GM21423 (cell line): Measurements from ENCODE around the gene GFY.
"Not testable (repeated sequence)": the region's sequence is repeated elsewhere in the genome, so short reads cannot be mapped to it uniquely, and the experiment has no call there.

Source experiments
- ATAC-seq: cut with Tn5 transposase; IDR thresholded peaks from one replicate; pipeline ENCODE4 v1.9.1; 2021; ENCODE audit warnings: mild to moderate bottlenecking, moderate library complexity; ENCODE audit not compliant: unreplicated experiment

The GFY gene

DNA sequence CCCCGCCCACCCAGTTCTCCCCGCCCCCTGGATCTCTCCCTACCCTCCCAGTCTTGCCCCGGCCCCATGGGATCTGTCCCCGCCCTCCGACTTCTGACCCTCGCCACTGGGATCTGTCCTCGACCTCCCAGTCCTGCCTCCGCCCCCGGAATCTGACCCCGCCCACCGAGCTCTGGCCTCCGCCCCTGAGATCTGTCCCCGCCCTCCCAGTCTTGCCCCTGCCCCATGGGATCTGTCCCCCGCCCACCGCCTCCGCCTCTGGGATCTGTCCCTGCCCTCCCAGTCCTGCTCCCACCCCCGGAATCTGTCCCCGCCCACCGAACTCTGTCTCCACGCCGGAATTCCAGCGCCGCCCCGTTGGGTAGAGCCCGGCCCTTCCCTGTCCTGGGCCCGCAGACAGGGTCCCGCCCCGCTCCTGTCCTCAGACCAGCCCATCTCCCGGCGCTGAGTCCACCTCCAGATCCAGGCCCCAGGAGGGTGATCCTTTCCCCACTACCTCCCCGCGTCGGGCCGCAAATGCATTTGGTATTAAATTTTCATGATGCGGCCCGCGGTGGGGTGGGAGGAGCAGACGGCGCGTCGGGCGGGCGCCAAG is 17.7 kb downstream of the GFY start:
- no peak for ATAC-seq

DNA sequence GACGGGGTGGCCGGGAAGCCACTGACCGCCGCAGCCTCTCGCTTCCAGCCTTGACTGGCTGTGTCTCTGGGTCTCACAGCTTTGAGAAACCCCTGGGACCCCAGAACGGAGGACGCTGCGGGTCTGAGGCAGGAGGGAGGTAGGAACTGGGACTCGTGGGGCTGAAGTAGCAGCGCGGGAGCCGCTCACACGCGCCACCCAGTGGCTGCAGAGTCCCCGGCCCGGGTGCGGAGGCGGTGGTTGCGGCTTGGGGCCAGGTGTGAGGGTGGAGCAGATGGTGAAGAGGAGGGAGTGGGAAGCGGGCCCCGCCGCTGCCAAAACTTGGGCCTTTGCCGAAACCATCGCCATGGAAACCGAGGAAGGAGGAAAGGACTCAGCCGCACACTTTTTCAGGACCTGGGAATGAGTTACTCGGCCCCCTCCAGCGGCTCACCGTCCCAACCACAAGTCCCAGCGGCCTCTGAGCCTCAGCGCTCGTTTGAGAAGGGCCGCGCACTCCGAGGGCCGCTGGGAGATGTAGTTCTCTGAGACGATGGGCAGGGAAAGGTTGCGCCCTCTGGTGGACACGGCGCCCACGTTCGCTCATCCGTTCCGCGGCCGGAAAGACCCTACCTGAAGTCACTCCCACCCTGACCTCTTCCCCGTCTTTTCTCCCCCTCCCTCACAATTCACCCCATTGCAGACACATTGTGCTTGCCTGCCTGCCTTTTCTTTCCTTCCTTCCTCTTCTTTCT is 18.3 kb downstream of the GFY start:
- peak; percentile 86 for ATAC-seq

DNA sequence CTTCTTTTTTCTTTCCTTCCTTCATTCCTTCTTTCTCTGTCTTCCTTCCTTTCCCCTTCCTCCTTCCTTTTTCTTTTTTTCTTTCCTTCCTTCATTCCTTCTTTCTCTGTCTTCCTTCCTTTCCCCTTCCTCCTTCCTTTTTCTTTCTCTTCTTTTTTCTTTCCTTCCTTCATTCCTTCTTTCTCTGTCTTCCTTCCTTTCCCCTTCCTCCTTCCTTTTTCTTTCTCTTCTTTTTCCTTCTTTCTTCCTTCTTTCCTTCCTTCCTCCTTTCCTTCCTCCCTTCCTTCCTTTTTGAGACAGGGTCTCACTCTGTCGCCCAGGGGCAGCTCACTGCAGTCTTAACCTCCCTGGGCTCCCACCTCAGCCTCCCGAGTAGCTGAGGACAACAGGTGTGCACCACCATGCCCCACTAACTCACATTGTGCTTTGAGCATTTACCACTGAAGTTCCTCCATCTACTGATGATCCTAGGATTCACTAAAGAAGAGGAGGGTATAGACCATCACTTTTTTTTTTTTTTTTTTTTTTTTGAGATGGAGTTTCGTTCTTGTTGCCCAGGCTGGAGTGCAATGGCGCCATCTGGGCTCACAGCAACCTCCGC is 19.0 kb downstream of the GFY start:
- not testable (repeated sequence) for ATAC-seq

DNA sequence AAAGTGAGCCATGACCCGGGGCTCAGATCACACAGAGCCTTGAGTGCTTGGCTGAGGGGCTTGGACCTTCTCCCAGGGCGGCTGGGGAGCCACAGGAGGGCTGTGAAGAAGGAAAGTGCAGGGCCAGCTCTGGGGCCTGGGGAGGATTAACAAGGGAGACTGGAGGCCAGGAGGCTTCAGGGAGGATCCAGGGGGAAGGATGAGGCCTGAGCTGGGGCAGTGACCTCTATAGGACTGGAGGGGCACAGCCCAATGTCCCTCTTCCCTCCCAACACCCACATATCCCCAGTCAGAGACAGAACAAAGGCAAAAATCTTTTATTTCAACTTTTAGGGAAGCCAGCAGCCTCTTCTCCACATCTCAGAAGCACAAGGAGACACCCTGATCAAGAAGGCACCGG is 20.8 kb downstream of the GFY start:
- ATAC-seq = no peak

DNA sequence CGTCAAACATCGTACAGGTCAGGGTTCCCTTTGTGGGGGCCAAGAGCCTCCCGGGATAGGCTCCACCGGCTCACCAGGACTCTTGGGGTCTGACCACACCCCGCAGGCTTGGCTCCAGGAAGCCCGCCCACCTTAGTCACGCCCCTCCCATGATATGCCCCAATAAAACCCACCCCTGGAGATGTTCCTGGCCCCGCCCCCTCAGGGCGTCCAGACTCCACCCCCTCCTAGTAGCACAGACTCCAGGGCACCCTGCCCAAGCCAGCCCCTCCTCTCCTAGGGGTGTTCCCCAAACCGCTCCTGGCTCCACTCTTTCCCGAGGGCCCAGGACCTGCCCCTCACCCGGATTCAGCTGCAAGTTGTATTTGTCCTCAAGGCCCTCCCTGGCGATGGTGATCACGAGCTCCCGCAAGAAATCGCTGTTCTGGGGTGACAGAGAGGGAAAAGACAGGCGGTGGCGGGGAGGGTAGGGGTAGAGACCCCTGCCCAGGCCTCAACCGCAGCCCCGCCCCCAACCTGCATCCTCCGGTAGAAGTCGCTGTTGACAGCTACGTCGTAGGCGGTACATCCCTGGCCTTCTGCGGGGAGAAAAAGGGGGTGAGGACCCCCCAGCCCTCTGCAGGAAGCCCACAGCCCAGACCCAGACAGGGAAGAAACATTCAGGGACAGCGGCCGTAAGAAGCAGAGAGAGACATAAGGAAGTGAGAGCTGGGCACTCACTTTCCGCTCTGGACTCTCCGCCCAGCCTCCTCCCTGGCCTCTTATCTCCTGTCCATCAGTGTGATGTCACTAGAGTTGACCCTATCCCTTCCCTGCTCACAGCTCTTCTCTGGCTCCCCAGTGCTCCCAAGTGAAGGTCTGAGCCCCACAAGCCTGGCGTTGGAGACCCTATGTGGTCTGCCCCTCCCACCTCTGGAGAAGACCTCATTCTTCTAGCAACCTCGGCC is 22.6 kb downstream of the GFY start:
- no peak for ATAC-seq

DNA sequence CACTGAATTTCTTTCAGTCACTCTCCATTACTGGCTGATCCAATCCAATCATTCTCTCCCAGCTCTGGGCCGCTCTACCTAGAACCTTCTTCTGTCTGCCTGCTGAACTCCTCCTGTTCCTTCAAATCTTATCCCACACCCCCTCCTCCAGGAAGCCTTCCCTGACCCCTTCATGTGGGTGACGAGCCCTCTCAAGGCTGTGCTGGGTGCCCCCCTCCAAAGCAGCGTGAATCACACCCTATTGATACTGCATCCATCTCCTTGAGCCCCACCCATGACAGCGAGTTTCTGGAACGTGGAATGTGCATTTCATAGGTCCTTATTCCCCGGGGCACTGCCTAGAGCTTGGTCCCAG is 23.2 kb downstream of the GFY start:
- ATAC-seq = no peak

DNA sequence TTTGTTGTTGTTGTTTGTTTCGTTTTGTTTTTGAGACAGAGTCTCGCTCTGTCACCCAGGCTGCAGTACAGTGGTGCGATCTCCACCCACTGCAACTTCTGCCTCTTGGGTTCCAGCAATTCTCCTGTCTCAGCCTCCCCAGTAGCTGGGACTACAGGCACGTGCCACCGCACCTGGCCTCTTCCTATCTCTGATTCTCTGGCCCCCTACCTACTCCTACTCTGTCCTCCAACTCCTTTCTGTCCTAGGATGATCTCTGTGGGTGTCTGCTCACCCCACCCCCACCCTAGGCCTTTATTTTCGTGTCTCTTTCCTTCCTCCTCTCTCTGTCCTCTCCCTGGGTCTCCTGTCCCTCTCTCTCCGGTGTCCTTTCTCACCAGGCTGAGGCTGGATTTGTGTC is 25.2 kb downstream of the GFY start:
- no peak for ATAC-seq

DNA sequence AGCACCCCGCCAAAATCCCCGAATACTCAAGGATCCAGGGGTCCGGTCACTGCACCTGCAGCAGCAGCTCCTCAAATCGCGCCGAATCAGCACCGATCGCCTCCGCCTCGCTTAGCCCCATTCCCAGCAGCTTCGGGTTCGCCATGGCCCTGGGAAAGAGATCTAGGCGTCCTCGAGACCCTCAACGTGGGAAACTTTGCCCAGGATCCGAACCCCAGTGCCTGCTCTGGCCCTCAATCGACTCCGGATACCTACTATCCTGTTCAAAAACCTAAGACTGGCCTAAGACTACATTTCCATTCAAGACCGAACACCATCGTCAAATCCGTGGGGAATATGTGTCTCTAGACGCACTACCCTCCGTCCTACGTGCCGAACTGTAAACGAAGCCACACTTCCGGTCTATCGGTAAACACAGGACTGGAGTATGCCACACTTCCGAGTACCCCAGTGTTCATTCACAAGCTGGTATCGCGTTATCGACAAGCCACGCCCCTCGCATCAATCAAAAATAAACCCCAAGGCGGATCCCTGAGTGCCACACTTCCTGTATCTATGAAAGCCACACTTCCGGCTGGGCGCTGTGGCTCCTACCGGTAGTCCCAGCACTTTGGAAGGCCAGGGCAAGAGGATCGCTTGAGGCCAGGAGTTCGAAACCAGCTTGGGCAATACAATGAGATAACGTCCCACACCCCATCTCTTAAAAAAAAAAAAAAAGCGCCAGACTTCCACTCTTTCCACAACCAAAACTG is 26.4 kb downstream of the GFY start, which contains the start of gene PIH1D1:
PIH1D1 (minus strand) TSS at position 385 of the 752 bp plus-strand sequence; CDS start at position 145, 240 bp downstream.
- ATAC-seq = peak; percentile 54

DNA sequence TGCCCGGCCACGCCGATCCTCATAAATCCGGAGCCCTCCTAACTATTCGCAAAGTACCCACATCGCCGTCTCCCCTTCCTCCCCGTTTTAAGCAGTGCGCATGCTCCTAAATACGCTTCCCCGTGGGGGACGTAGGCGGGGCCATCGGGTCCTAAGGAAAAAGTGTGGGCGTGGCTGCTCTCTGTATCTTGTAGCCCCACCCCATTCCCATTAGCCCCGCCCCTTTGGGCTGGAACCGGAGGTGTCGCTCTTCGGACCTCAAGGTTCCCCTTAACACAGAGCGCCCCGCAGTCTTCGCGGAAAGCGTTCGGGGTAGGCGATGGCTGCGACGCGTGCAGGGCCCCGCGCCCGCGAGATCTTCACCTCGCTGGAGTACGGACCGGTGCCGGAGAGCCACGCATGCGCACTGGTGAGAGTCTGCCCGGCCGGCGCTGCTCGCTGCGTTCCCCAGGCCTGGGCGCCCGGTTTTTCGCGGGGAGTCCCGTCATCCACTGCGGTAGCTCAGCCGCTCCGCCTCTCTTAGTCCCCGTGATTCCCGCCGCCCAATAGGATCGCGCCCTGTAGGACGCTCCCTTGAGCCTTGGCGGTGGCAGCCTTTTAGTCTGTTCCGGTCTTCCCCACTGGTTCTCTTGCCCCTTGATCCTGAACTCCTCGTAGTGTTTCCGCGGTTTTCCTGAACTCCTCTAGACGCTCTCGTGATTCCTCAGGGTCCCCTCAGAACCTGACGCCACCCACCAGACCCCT is 28.0 kb downstream of the GFY start, which contains the start of gene ALDH16A1:
ALDH16A1 (plus strand) TSS at position 213 of the 744 bp plus-strand sequence; CDS start at position 320, 107 bp downstream.
- ATAC-seq = peak; percentile 83

DNA sequence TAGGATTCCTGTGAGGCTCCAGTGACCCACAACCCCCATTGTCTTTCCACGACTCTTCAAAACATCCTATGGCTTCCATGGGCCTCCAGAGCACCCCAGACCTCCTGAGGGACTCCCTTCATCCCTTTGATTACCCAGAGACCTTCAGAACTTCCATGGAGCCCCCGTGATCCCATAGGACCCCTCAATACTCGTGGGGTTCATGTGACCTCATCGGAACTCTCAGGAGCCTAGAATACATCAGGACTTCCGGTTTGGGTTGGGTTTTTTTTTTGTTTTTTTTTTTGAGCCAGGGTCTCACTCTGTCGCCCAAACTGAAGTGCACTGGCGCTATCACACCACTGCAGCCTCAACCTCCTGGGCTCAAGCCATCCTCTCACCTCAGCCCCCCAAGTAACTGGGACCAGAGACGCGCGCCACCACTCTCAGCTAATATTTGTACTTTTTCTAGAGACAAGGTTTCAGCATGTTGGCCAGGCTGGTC is 28.6 kb downstream of the GFY start:
- no peak for ATAC-seq

DNA sequence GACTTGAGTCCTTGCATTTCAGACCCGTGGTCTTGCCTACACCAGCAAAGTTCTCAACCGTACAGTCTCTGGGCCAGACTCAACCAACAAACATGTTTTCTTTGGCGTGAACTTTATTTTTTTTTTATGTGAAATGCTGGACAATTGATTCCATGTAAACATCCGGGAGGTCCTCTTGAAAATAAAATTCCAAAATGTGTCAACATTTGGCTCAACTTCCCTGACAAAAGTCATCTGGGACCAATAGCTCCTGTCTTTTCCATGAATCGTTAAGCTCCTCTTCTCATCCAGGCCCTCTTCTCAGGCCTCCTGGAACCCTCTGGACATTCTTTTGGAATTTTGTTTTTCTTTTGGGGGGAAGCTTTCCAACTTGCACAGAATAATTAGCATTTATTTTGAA is 30.6 kb downstream of the GFY start:
- no peak for ATAC-seq

DNA sequence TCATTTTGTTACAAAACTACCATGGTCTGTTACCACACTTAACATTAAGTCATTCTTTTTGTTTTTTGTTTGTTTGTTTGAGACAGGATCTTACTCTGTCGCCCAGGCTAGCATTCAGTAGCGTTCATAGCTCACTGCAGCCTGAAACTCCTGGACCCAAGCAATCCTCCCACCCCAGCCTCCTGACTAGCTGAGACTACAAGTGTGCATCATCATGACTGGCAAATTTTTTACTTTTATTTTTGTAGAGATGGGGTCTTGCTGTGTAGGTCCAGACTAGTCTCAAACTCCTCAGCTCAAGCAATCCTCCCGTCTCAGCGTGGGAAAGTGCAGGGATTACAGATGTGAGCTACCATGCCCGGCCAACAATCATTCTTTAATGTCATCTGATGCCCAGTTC is 31.1 kb downstream of the GFY start:
- no peak for ATAC-seq

DNA sequence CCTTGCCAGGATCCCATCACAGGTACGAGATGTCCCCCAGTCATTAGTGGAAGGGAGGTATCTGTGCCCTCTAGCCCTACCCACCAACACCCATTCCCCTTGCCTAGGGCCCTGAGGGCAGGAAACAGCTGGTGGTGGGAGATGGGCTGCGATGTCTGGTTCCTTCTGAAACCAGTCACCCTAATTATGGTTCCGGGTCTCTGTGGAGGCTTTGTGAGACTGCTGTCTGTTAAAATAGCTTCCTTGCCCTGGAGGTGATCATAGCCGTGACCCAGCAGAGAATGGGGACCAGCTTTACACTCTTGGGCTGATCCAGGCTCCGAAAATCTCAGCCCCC is 33.3 kb downstream of the GFY start:
- no peak for ATAC-seq

DNA sequence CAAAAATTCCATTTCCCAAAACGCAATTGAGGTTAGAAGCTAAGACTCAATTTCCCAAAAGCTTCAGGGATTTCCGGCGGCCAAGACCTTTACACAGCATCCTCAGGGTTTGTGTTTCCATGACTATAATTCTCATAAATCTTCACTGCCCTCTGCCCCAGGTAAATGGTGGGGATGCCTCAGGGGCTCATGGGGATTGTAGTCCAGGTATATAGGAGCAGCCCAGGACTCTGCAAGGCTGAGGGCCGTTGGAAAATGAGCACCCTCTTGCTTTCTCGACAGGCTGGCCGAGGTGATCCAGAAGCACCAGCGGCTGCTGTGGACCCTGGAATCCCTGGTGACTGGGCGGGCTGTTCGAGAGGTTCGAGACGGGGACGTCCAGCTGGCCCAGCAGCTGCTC is 34.2 kb downstream of the GFY start:
- ATAC-seq = no peak

DNA sequence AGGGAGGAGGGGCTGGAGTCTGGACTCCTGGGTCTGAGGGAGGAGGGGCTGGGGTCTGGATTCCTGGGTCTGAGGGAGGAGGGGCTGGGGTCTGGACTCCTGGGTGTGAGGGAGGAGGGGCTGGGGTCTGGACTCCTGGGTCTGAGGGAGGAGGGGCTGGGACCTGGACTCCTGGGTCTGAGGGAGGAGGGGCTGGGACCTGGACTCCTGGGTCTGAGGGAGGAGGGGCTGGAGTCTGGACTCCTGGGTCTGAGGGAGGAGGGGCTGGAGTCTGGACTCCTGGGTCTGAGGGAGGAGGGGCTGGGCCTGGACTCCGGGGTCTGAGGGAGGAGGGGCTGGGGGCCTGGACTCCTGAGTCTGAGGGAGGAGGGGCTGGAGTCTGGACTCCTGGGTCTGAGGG is 35.9 kb downstream of the GFY start:
- not testable (repeated sequence) for ATAC-seq

DNA sequence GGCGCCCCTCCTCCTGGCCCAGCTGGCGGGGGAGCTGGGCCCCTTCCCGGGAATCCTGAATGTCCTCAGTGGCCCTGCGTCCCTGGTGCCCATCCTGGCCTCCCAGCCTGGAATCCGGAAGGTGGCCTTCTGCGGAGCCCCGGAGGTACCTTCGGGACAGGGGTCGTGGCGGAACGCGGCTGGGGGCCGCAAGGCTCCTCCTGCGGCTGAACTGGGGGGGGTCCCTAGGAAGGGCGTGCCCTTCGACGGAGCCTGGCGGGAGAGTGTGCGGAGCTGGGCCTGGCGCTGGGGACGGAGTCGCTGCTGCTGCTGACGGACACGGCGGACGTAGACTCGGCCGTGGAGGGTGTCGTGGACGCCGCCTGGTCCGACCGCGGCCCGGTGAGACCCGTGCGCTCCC is 36.5 kb downstream of the GFY start:
- no peak for ATAC-seq

DNA sequence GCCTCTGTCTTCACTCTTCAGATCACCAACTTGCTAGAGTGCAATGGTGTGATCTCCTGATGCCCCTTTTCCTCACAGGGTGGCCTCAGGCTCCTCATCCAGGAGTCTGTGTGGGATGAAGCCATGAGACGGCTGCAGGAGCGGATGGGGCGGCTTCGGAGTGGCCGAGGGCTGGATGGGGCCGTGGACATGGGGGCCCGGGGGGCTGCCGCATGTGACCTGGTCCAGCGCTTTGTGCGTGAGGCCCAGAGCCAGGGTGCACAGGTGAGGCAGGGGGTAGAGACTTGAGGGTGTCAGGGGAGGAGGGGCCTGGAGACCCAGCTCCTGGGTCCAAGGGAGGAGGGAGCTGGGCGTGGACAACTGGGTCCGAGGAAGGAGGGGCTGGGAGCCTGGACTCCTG is 37.3 kb downstream of the GFY start:
- no peak for ATAC-seq

DNA sequence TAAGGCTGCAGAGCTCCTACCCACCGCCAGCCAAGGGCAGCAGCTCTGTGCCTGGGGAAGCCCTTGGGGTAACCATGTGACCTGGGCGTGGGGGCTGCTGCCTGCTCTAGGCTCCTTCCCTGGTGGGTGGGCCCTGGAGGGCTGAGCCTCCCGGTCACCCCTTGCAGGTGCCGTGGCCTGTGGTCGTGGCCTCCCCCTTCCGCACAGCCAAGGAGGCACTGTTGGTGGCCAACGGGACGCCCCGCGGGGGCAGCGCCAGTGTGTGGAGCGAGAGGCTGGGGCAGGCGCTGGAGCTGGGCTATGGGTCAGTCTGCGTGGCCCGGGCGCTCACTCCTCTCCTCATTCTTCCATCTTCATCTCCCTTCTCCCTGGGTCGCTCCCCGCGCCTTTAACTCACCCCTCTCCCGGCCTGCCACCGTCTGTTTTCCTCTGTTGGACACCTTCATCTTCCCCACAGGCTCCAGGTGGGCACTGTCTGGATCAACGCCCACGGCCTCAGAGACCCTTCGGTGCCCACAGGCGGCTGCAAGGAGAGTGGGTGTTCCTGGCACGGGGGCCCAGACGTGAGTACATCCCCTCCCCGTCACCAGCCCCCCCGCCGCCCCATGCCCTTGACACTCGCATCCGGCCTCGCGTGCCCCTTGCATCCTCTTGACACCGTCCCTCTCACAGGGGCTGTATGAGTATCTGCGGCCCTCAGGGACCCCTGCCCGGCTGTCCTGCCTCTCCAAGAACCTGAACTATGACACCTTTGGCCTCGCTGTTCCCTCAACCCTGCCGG is 39.0 kb downstream of the GFY start:
- no peak for ATAC-seq

DNA sequence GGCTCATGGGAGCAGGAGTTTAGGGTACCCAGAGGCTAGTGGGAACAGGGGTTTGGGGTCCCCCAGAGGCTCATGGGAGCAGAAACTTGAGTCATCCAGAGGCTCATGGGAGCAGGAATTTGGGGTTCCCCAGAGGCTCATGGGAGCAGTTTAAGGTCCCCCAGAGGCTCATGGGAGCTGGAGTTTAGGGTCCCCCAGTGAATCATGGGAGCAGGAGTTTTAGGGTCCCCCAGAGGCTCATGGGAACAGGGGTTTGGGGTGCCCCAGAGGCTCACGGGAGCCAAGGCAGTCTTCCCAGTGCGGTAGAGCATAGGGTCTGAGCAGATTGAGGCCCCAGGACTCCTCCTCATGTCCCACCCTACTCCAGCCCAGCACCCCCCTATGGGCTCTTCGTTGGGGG is 40.2 kb downstream of the GFY start:
- ATAC-seq = no peak
